K562 (cell line): ENCODE results near the gene NRXN2. TPM values are rescaled to one million over a fixed set of nuclear protein-coding genes. Genes with fewer than 3 reads are reported as not detected.

Experiments
- ADNP ChIP-seq: fragments of 200-800 bp; sonication (Bioruptor generic); IDR thresholded peaks from 2 replicates; pipeline ENCODE4 v1.6.1; 2016; ENCODE audit warnings: missing genetic modification characterization, missing compliant biosample characterization
- BCOR ChIP-seq: fragments of 450-650 bp; IDR thresholded peaks from 2 replicates; pipeline ENCODE4 v1.6.1; 2016
- CBX1 ChIP-seq: sonication (generic); IDR thresholded peaks from 2 replicates; pipeline ENCODE4 v1.6.1; 2016; ENCODE audit warnings: antibody characterized with exemption, low read depth, mild to moderate bottlenecking
- CBX8 ChIP-seq: fragments of 200-600 bp; sonication (generic); IDR thresholded peaks from 2 replicates; pipeline ENCODE4 v1.6.1; 2012; ENCODE audit warnings: borderline replicate concordance, mixed run types, low read depth, mild to moderate bottlenecking, moderate library complexity, mixed read lengths, low read length, control low read depth, inconsistent platforms; ENCODE audit not compliant: poor library complexity, severe bottlenecking; ENCODE audit errors: extremely low read depth
- CHD4 ChIP-seq: fragments of 200-600 bp; sonication (generic); IDR thresholded peaks from 3 replicates; pipeline ENCODE4 v1.6.1; 2012; ENCODE audit warnings: low read depth, mild to moderate bottlenecking, mixed read lengths, low read length, inconsistent platforms; ENCODE audit not compliant: insufficient read depth, insufficient replicate concordance, poor library complexity, severe bottlenecking
- CREBBP ChIP-seq: IDR thresholded peaks from one replicate; pipeline ENCODE4 v1.6.1; 2012; ENCODE audit warnings: low read depth, mild to moderate bottlenecking, control low read depth, inconsistent platforms, low read length
- ELF1 ChIP-seq: fragments of 200-800 bp; sonication (Bioruptor generic); IDR thresholded peaks from 2 replicates; pipeline ENCODE4 v1.6.1; 2016; ENCODE audit warnings: missing genetic modification characterization, missing compliant biosample characterization
- EP400 ChIP-seq: fragments of 450-650 bp; IDR thresholded peaks from 2 replicates; pipeline ENCODE4 v1.6.1; 2017; ENCODE audit warnings: antibody characterized with exemption, mild to moderate bottlenecking, moderate library complexity
- ESRRB ChIP-seq: fragments of 250-450 bp; sonication (Bioruptor Pico); IDR thresholded peaks from 2 replicates; pipeline ENCODE4 v1.5.0; 2020; ENCODE audit warnings: mild to moderate bottlenecking, moderate library complexity, borderline replicate concordance
- FIP1L1 ChIP-seq: fragments of 200-400 bp; formaldehyde crosslinking; IDR thresholded peaks from 2 replicates; pipeline ENCODE4 v1.6.1; 2018; ENCODE audit warnings: mild to moderate bottlenecking, low read depth, low read length; ENCODE audit not compliant: poor library complexity, severe bottlenecking
- HDAC1 ChIP-seq, 2 experiments: fragments of 450-650 bp; IDR thresholded peaks; 2 replicates each; pipeline ENCODE4 v1.6.1; 2016 to 2017; ENCODE audit warnings: inconsistent platforms in 1 of 2, mild to moderate bottlenecking in 1 of 2, moderate library complexity in 1 of 2
- HDAC2 ChIP-seq: fragments of 450-650 bp; IDR thresholded peaks from 2 replicates; pipeline ENCODE4 v1.6.1; 2016; ENCODE audit warnings: mild to moderate bottlenecking
- NCOR1 ChIP-seq: fragments of 450-650 bp; IDR thresholded peaks from 2 replicates; pipeline ENCODE4 v1.6.1; 2016; ENCODE audit warnings: mild to moderate bottlenecking, moderate library complexity
- NEUROD1 ChIP-seq: fragments of 150-350 bp; IDR thresholded peaks from 2 replicates; pipeline ENCODE4 v1.6.1; 2014; ENCODE audit warnings: borderline replicate concordance, low read length, low read depth; ENCODE audit not compliant: partially characterized antibody
- PHF20 ChIP-seq: fragments of 450-650 bp; IDR thresholded peaks from 2 replicates; pipeline ENCODE4 v1.6.1; 2018; ENCODE audit not compliant: partially characterized antibody
- PTTG1 ChIP-seq: fragments of 450-650 bp; IDR thresholded peaks from 2 replicates; pipeline ENCODE4 v1.6.1; 2016; ENCODE audit warnings: low read depth, mild to moderate bottlenecking, missing genetic modification characterization, missing compliant biosample characterization
- RBM22 ChIP-seq: fragments of 200-400 bp; formaldehyde crosslinking; IDR thresholded peaks from 2 replicates; pipeline ENCODE4 v1.6.1; 2018; ENCODE audit warnings: low read length, low read depth; ENCODE audit not compliant: poor library complexity, severe bottlenecking
- RBM25 ChIP-seq: fragments of 200-400 bp; formaldehyde crosslinking; IDR thresholded peaks from 2 replicates; pipeline ENCODE4 v1.6.1; 2018; ENCODE audit warnings: low read length, low read depth, moderate library complexity; ENCODE audit not compliant: severe bottlenecking
- SMARCC2 ChIP-seq: fragments of 450-650 bp; IDR thresholded peaks from 2 replicates; pipeline ENCODE4 v1.6.1; 2017; ENCODE audit warnings: antibody characterized with exemption, moderate library complexity, mild to moderate bottlenecking, low read depth
- TEAD4 ChIP-seq, 2 experiments: sonication (generic) in 1 of 2; formaldehyde crosslinking in 1 of 2; IDR thresholded peaks; 2 replicates each; pipeline versions ENCODE4 v1.6.1 to v1.8.0; 2012 to 2022; ENCODE audit warnings: borderline replicate concordance in 1 of 2, inconsistent platforms in 1 of 2, low read length in 1 of 2, mild to moderate bottlenecking in 1 of 2, missing genetic modification reagents in 1 of 2
- U2AF1 ChIP-seq: fragments of 200-400 bp; formaldehyde crosslinking; optimal IDR thresholded peaks from 2 replicates; pipeline ENCODE3; 2017; ENCODE audit warnings: mild to moderate bottlenecking, low read depth, low read length, moderate library complexity
- ZNF407 ChIP-seq: fragments of 450-650 bp; IDR thresholded peaks from 2 replicates; pipeline ENCODE4 v1.6.1; 2016; ENCODE audit warnings: low read depth
- polyA plus RNA-seq, 8 experiments: library from polyadenylated mRNA; depleted of rRNA in 4 of 8; stranded (reverse) in 5 of 8; unstranded in 3 of 8; fragments of >200 nt; fragmentation: Nextera tagmentation in 2 of 8; fragmentation: Illumina TruSeq in 1 of 8; extraction: Ambion mirVana in 2 of 8; extraction: Trizol in 1 of 8; gene quantifications; 2 replicates each; pipeline versions ENCODE4 v1.2.1 to v1.2.3, GENCODE V29; 2011 to 2014; ENCODE audit warnings: inconsistent platforms in 1 of 8, missing spikeins in 1 of 8
- total RNA-seq, 7 experiments: library from RNA; depleted of rRNA in 6 of 7; stranded (reverse); fragments of >200 nt in 6 of 7; fragmentation: Illumina TruSeq in 2 of 7; extraction: Trizol in 2 of 7; gene quantifications; 2 replicates each; pipeline versions ENCODE4 v1.2.1 to v1.2.3, GENCODE V29; 2011 to 2021; ENCODE audit warnings: low replicate concordance in 1 of 7

NRXN2 gene
- total and polyA plus RNA-seq, 9 of the 15 experiments (the other 6 are each of a cell fraction or from before 2014, with no cell fraction given): 0.07 to 0.47 (median 0.15) TPM; not detected in 4

GRCh38 chr11:64751580-64751979, 28.6 kb upstream of the NRXN2 start (continued):
- no peak for TF ChIP-seq RBM22
- TF ChIP-seq TEAD4 (IDR thresholded peaks at IDR 0.05; ENCODE audit: low read length): no peak
- TF ChIP-seq TEAD4 (CRISPR knock-in tag; IDR thresholded peaks at IDR 0.05; ENCODE audit: borderline replicate concordance): no peak
- TF ChIP-seq CHD4: peak; percentile 63
- no peak for TF ChIP-seq SMARCC2
- TF ChIP-seq CBX8: no peak
- TF ChIP-seq ADNP (tag): peak; percentile 92
- TF ChIP-seq PHF20: peak; percentile 55
- no peak for TF ChIP-seq PTTG1 (tag)
- TF ChIP-seq CREBBP: no peak
- TF ChIP-seq CBX1: peak; percentile 74; the same call in 1 of the 2 replicates
- TF ChIP-seq HDAC1 (IDR thresholded peaks at IDR 0.05): 0 out of 4 replicates have a peak, but pooled peaks of 1 of the 2 experiments have one; percentile 21
- no peak for TF ChIP-seq U2AF1
- no peak for TF ChIP-seq NEUROD1
- no peak for TF ChIP-seq EP400
- no peak for TF ChIP-seq ZNF407
- peak; percentile 96 for TF ChIP-seq RBM25
- peak; percentile 98 for TF ChIP-seq BCOR
- TF ChIP-seq FIP1L1: no peak
- peak; percentile 84 for TF ChIP-seq HDAC2
- TF ChIP-seq ESRRB: no peak
- TF ChIP-seq ELF1 (tag): no peak
- no peak for TF ChIP-seq NCOR1
